IPS-11a (cell line): ENCODE data around the gene MRTFB.

Experiments used
- H3K4me3 ChIP-seq: one replicate; pipeline ENCODE4 v1.5.1; 2013; ENCODE audit warnings: low read depth, low read length, control low read depth

MRTFB gene

DNA sequence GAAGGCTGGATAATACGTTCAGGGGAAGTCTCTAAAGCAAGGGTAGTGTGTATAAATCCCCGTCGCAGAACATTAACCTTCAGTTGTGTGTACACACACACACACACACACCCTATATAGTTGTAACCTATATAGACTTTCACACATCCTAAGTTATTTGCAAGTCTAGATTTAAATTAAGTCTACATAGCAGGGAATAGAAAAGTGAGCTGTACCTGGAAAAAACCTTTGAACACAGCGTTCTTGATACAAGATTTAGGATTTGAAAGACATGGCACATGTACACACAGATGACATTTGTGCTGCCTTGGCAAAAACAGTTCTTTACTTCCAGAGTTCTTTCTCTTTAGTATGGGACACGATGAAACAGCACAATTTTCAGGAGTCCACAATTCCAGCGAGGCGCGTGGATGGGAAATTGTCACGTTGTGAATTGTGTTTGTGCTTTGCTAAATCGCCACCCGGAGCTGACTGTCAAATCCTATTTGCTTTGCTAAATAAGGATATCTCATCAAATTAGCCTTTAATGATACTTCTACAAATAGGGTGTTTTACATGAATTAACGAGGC lies 233.9 kb downstream of the MRTFB start:
- no peak overlapping the region for H3K4me3 ChIP-seq

GRCh38 chr16:14306485-14307058 lies 235.5 kb downstream of the MRTFB start:
- no peak overlapping the region for H3K4me3 ChIP-seq

DNA sequence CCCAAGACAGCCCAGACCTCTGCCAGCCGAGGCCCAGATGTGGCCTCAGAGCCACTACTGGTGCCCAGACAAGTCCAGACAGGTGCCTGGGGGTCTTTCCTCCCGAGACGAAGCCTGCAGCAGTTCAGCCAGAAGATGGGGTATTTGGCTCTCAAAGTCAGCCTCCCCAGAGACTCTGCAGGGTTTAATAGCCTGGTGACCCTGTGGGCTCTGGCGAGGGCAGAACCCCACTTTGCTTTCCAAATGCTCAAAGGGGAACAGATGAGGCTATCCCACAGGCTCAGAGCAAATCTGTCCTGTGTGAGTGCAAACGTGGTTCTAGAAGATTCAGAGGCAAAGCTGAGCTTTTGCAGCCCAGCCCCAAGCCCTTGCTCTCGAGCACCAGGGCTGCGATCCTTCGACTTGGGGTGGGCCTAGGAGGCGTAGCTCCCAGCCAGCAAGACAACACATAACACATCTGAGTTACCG lies 236.0 kb downstream of the MRTFB start:
- H3K4me3 ChIP-seq = no peak overlapping the region

DNA sequence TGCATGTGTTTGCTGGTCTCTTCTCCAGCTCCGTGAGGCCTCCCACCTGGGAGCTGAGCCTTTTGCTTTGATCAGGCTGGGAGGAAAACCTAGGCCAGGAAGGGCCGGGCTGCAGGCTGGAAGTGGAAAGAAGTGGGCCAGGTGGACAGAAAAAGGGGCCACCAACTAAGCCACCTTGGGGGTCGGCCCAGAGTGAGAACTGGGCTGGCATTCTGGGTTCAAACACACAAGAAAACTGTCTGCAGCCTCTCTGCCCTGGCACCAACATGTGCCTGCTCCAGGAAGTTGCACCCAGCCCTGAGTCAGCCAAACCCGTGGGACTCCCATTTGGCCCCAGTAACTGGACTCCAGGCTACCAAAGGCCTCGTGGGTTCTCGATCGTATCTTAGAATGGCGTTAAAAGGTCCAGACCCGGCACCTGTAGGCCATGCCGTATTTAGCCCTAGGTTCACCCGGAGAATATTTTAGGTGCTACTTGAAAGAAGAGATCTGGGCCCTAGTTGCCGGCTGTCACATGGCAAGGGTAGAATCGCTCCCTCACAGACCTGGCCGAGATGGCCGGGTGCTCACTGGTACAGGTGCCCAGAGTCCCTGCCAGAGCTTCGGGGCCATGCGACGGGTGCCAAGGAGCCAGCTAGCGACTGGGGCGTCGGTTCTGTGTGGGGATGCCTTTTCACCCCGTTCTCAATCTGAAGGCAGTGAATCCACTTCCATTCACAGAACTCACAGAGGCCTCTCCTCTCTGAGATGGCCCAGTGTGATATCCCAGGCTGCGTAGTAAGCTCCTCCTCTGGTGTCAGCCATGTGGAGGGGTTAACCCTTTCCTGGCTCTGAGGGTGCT lies 236.6 kb downstream of the MRTFB start:
- no peak overlapping the region for H3K4me3 ChIP-seq

DNA sequence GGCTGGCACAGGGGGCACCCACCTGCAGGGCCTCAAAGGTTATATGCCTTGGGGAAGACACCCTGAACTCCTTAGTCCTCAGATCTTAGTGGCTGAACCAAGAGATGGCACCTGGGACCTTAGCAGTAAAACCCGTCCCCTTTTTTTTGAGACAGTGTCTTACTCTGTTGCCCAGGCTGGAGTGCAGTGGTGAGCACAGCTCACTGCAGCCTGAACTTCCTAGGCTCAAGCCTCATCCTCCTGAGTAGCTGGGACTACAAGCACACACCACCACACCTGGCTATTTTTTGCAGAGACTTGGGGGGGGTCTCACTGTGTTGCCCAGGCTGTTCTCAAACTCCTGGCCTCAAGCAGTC lies 237.2 kb downstream of the MRTFB start:
- H3K4me3 ChIP-seq = no peak overlapping the region

GRCh38 chr16:14309001-14309886 lies 238.1 kb downstream of the MRTFB start:
- no peak overlapping the region for H3K4me3 ChIP-seq

DNA sequence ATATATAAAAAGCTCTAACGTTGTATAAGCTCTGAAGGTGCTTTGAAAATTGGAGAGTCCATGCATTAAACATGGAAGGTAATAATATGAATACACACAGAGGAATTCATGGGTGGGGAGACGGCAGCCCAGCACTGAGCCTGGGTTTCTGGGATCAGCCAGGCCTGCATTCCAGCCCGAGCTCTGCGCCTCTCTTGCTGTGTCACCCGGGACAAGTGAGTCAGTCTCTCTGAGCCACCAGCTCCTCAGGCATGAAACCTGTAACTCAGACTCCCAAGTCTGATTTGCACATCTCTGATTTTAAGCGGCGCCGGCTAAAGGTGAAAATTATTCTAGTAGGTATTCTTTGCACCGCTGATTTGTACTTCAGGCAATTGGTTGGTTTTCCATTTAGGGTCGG lies 238.8 kb downstream of the MRTFB start:
- H3K4me3 ChIP-seq = no peak overlapping the region

GRCh38 chr16:14310519-14310991 lies 239.4 kb downstream of the MRTFB start:
- H3K4me3 ChIP-seq = no peak overlapping the region

DNA sequence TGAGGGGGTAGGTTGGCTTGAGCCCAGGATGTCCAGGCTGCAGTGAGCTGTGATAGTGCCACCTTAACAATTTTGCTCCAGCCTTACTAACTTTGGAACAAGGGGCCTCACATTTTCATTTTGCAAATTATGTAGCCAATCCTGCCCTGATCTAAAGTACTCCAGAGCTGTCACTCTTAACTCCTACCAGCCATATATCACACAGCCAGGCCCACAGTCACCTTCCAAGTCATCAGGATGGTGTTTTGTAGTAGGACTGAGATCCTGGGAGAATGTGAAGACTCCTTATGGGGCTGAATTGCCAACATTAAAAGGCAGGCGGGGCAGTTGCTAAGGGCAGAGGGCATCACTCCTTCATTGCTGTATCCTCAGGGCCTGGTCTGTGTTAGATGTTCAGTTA lies 243.0 kb downstream of the MRTFB start:
- no peak overlapping the region for H3K4me3 ChIP-seq

GRCh38 chr16:14315683-14316320 lies 244.7 kb downstream of the MRTFB start:
- H3K4me3 ChIP-seq = no peak overlapping the region
